ENCODE measurements around the gene ZNF618. TPM values are rescaled to one million over a fixed set of nuclear protein-coding genes. Genes with fewer than 3 reads are reported as not detected.

Gene ZNF618
- total and polyA plus RNA-seq, 2 experiments from 2014 or later, result 10.2 to 14.0 TPM

DNA sequence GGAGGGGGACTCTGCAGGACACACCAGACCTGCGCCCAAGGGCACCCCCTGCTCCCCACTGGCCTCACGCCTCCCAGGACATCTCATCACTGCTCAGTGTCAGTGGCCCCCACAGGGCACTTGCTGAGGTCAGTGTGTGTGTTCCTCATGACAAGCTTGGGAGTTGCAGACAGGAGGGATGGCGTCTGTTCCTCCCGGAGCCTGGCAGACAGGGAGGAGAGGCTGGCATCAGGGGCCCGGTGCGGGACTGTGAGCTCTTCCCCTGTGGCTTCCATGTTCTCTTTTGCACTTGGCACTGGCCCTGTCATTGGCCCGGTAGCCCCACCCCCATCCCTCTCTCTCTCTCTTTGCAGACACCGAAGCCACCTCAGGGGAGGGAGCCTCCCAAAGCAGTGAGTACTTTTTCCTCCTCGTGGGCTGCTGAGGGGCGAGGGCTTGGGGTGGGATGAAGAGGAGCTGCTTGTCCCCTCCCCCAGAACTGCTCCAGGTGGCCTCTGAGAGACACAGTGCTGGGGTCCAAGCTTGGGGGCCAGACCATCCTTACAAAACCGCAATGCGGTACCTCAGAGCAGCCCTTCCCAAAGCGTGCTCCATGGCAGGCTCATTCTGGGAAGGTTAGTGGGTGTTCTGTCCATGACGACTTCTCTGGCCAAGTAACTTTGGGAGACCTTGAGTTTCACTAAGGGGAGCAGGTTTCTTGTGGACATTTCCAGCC, 126.3 kb downstream of the ZNF618 start:
- no peak overlapping the region for H3K27ac ChIP-seq

DNA sequence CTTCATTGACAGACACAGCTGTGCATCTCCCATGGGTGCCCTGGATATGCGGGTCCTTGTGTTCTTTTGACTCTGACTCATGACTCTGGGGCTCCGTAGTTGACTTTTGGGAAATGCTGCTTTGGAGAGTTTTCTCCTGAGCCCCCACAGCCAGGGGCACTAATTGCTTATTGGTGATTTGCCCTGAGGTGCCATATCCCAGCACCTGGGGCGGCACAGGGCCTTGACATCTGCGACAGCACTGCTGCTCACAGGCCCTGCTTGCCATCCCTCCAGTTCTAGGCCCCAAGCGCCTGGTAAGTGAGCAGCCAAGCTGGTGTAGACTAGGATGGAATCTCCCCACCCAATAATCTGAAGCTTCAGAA, 126.9 kb downstream of the ZNF618 start:
- H3K79me2 ChIP-seq, result no peaks in the 10 kb centered on the region
- no peak overlapping the region for H2AFZ ChIP-seq
- no peaks in the 10 kb centered on the region for H3K27me3 ChIP-seq
- peaks cover 4% of the 10 kb centered on the region for H3K4me1 ChIP-seq (ENCODE audit: insufficient read depth)
- H3K36me3 ChIP-seq (replicated peaks; ENCODE audit: insufficient read depth, low read depth), result no peaks in the 10 kb centered on the region
- H3K9me2 ChIP-seq (replicated peaks; ENCODE audit: insufficient read depth), result no peaks in the 10 kb centered on the region
- TF ChIP-seq EZH2 (IDR thresholded peaks at IDR 0.05; ENCODE audit: borderline replicate concordance), result no peak
- no peak for TF ChIP-seq EZH2phosphoT487 (IDR thresholded peaks at IDR 0.05; ENCODE audit: low read depth, severe bottlenecking, unreplicated experiment)
- TF ChIP-seq, protein P1, sequence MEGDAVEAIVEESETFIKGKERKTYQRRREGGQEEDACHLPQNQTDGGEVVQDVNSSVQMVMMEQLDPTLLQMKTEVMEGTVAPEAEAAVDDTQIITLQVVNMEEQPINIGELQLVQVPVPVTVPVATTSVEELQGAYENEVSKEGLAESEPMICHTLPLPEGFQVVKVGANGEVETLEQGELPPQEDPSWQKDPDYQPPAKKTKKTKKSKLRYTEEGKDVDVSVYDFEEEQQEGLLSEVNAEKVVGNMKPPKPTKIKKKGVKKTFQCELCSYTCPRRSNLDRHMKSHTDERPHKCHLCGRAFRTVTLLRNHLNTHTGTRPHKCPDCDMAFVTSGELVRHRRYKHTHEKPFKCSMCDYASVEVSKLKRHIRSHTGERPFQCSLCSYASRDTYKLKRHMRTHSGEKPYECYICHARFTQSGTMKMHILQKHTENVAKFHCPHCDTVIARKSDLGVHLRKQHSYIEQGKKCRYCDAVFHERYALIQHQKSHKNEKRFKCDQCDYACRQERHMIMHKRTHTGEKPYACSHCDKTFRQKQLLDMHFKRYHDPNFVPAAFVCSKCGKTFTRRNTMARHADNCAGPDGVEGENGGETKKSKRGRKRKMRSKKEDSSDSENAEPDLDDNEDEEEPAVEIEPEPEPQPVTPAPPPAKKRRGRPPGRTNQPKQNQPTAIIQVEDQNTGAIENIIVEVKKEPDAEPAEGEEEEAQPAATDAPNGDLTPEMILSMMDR (IDR thresholded peaks at IDR 0.05; ENCODE audit: poor library complexity), result no peak
- no peak for DNase-seq (ENCODE audit: low spot score)
- H3K27ac ChIP-seq, result peak overlapping the region; percentile 14
- H3K4me3 ChIP-seq, result no peak overlapping the region
- no peaks in the 10 kb centered on the region for H3K9me3 ChIP-seq (ENCODE audit: low read depth)
- WGBS (ENCODE audit: low lambda C conversion rate, missing lambda C conversion rate), result 99% methylated on average over 5 of the region's 5 CpGs
- H3K4me2 ChIP-seq, result no peak overlapping the region
- H4K20me1 ChIP-seq (ENCODE audit: insufficient read depth, poor library complexity, severe bottlenecking), result no peaks in the 10 kb centered on the region

More for the DNA sequence above, 126.3 kb downstream of the ZNF618 start:
- no peaks in the 10 kb centered on the region for H4K20me1 ChIP-seq (ENCODE audit: insufficient read depth, poor library complexity, severe bottlenecking)
- H2AFZ ChIP-seq, result no peak overlapping the region
- TF ChIP-seq, protein P1 (IDR thresholded peaks at IDR 0.05; ENCODE audit: poor library complexity), result no peak
- no peak for TF ChIP-seq EZH2 (IDR thresholded peaks at IDR 0.05; ENCODE audit: borderline replicate concordance)
- TF ChIP-seq EZH2phosphoT487 (IDR thresholded peaks at IDR 0.05; ENCODE audit: low read depth, severe bottlenecking, unreplicated experiment), result no peak
- no peak for DNase-seq (ENCODE audit: low spot score)
- H3K4me3 ChIP-seq, result no peak overlapping the region
- H3K9me2 ChIP-seq (replicated peaks; ENCODE audit: insufficient read depth), result no peaks in the 10 kb centered on the region
- peaks cover 4% of the 10 kb centered on the region for H3K4me1 ChIP-seq (ENCODE audit: insufficient read depth)
- no peak overlapping the region for H3K4me2 ChIP-seq
- no peaks in the 10 kb centered on the region for H3K9me3 ChIP-seq (ENCODE audit: low read depth)
- H3K27me3 ChIP-seq, result no peaks in the 10 kb centered on the region
- 96% methylated on average over 14 of the region's 14 CpGs for WGBS (ENCODE audit: low lambda C conversion rate, missing lambda C conversion rate)
- H3K36me3 ChIP-seq (replicated peaks; ENCODE audit: insufficient read depth, low read depth), result no peaks in the 10 kb centered on the region
- H3K79me2 ChIP-seq, result no peaks in the 10 kb centered on the region

DNA sequence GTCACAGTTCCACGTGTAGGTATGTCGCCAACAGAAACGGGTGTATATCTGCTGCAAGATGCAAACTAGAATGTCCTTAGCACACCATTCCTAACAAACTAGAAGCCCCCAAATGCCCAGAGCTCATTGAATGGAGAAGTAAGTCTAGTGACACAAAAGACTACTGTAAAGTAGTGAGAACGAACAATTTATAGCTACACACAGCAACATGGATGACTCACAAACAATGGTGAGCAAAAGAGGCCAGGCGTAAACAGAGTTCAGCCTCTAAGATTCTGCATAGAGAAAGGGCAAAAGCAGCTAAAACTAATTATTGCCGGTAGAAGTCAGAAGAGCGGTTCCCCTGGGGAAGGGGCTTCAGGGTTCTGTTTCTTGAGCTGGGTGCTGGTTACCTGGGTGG, 127.2 kb downstream of the ZNF618 start:
- no peaks in the 10 kb centered on the region for H3K27me3 ChIP-seq
- no peak overlapping the region for H3K4me2 ChIP-seq
- H3K36me3 ChIP-seq (replicated peaks; ENCODE audit: insufficient read depth, low read depth), result no peaks in the 10 kb centered on the region
- H3K79me2 ChIP-seq, result no peaks in the 10 kb centered on the region
- H2AFZ ChIP-seq, result no peak overlapping the region
- peak overlapping the region; percentile 14 for H3K27ac ChIP-seq
- peaks cover 4% of the 10 kb centered on the region for H3K4me1 ChIP-seq (ENCODE audit: insufficient read depth)
- WGBS (ENCODE audit: low lambda C conversion rate, missing lambda C conversion rate), result 91% methylated on average over 7 of the region's 7 CpGs
- H3K9me2 ChIP-seq (replicated peaks; ENCODE audit: insufficient read depth), result no peaks in the 10 kb centered on the region
- no peaks in the 10 kb centered on the region for H3K9me3 ChIP-seq (ENCODE audit: low read depth)
- H4K20me1 ChIP-seq (ENCODE audit: insufficient read depth, poor library complexity, severe bottlenecking), result no peaks in the 10 kb centered on the region
- no peak overlapping the region for H3K4me3 ChIP-seq
- TF ChIP-seq EZH2phosphoT487 (IDR thresholded peaks at IDR 0.05; ENCODE audit: low read depth, severe bottlenecking, unreplicated experiment) (no peak), EZH2 (IDR thresholded peaks at IDR 0.05; ENCODE audit: borderline replicate concordance) (no peak)
- TF ChIP-seq, protein P1 (IDR thresholded peaks at IDR 0.05; ENCODE audit: poor library complexity), result no peak
- DNase-seq (ENCODE audit: low spot score), result no peak
